ENCODE measurements around the gene TMEM178B. TPM values are rescaled to one million over a fixed set of nuclear protein-coding genes. Genes with fewer than 3 reads are reported as not detected.
"Not testable (repeated sequence)": the region's sequence is repeated elsewhere in the genome, so short reads cannot be mapped to it uniquely, and the experiment has no call there.

TMEM178B gene
- total and polyA plus RNA-seq, 2 donors (not counting 1 experiment from before 2014, with no cell fraction given): 0.28 to 0.96 TPM

GRCh38 chr7:141038100-141038499, 35.8 kb upstream of the TMEM178B start:
- H2AFZ ChIP-seq (ENCODE audit: insufficient read depth, low read depth, low read length, poor library complexity, severe bottlenecking); H3K4me1 Mint-ChIP-seq; DNase-seq; CTCF ChIA-PET; POLR2A ChIA-PET; H3K9ac ChIP-seq (ENCODE audit: low read length); H3K36me3 ChIP-seq (replicated peaks in 1 of 2; ENCODE audit: control extremely low read depth in 1 of 2, control insufficient read depth in 1 of 2, extremely low read depth in 1 of 2, insufficient read depth in 2 of 2, low read length in 1 of 2); H3K27me3 ChIP-seq (replicated peaks in 1 of 4; ENCODE audit: control extremely low read depth in 1 of 4, control insufficient read depth in 3 of 4, insufficient read depth in 4 of 4, low read length in 3 of 4); H3K9me3 ChIP-seq (ENCODE audit: control extremely low read depth in 1 of 3, control insufficient read depth in 2 of 3, insufficient read depth in 1 of 3, low read length in 2 of 3); H3K27ac Mint-ChIP-seq; H3K4me3 Mint-ChIP-seq; H3K9me3 Mint-ChIP-seq (ENCODE audit: insufficient read depth); H3K79me2 ChIP-seq (ENCODE audit: control insufficient read depth, insufficient read depth, low read length); ATAC-seq (ENCODE audit: low read depth); H3K27ac ChIP-seq (ENCODE audit: low read length in 2 of 2); intact Hi-C loops (cut with micrococcal nuclease); H3K4me1 ChIP-seq (ENCODE audit: control insufficient read depth in 2 of 2, insufficient read depth in 2 of 2, low read length in 2 of 2); H4K20me1 ChIP-seq (ENCODE audit: control insufficient read depth, insufficient read depth, low read length, poor library complexity, severe bottlenecking); H3K4me3 ChIP-seq (ENCODE audit: control extremely low read depth in 1 of 5, extremely low read depth in 1 of 5, insufficient read depth in 1 of 5, low read depth in 2 of 5, low read length in 4 of 5); H3K4me2 ChIP-seq (replicated peaks; ENCODE audit: low read depth, low read length, poor library complexity, severe bottlenecking): not testable (repeated sequence)
- peaks cover 19% of the 10 kb centered on the region for H3K27me3 Mint-ChIP-seq
- no CpG with 5 or more reads among the region's 3 CpGs for WGBS (ENCODE audit: insufficient coverage)

- intact Hi-C loops (cut with micrococcal nuclease): no loop called here
- no peak for DNase-seq
- Histone ChIP-seq H3K4me3 (ENCODE audit: control extremely low read depth in 1 of 5, extremely low read depth in 1 of 5, insufficient read depth in 1 of 5, low read depth in 2 of 5, low read length in 4 of 5) (no peak overlapping the region), H3K4me1 (ENCODE audit: control insufficient read depth in 2 of 2, insufficient read depth in 2 of 2, low read length in 2 of 2) (no peaks in the 10 kb centered on the region), H3K27ac (ENCODE audit: low read length in 2 of 2) (no peak overlapping the region), H3K9me3 (ENCODE audit: control extremely low read depth in 1 of 3, control insufficient read depth in 2 of 3, insufficient read depth in 1 of 3, low read length in 2 of 3) (no peaks in the 10 kb centered on the region), H3K27me3 (replicated peaks in 1 of 4; ENCODE audit: control extremely low read depth in 1 of 4, control insufficient read depth in 3 of 4, insufficient read depth in 4 of 4, low read length in 3 of 4) (peaks cover 0 to 3% (median under 1%) of the 10 kb centered on the region in 4 experiments), H4K20me1 (ENCODE audit: control insufficient read depth, insufficient read depth, low read length, poor library complexity, severe bottlenecking) (no peaks in the 10 kb centered on the region), H3K9ac (ENCODE audit: low read length) (no peak overlapping the region), H2AFZ (ENCODE audit: insufficient read depth, low read depth, low read length, poor library complexity, severe bottlenecking) (no peak overlapping the region), H3K36me3 (replicated peaks in 1 of 2; ENCODE audit: control extremely low read depth in 1 of 2, control insufficient read depth in 1 of 2, extremely low read depth in 1 of 2, insufficient read depth in 2 of 2, low read length in 1 of 2) (no peaks in the 10 kb centered on the region), H3K4me2 (replicated peaks; ENCODE audit: low read depth, low read length, poor library complexity, severe bottlenecking) (no peak overlapping the region), H3K79me2 (ENCODE audit: control insufficient read depth, insufficient read depth, low read length) (no peaks in the 10 kb centered on the region)
- no CpG with 5 or more reads among the region's 3 CpGs for WGBS (ENCODE audit: insufficient coverage)
- Mint-ChIP-seq H3K9me3 (ENCODE audit: insufficient read depth) (peaks cover 1% of the 10 kb centered on the region), H3K4me1 (no peaks in the 10 kb centered on the region), H3K27ac (no peak overlapping the region), H3K4me3 (no peak overlapping the region), H3K27me3 (peaks cover 23% of the 10 kb centered on the region)
- ChIA-PET CTCF (no interaction called here), POLR2A (no interaction called here)
- TF ChIP-seq EZH2 (IDR thresholded peaks at IDR 0.05; ENCODE audit: borderline replicate concordance, insufficient read depth, low read depth, low read length, poor library complexity, severe bottlenecking) (no peak), CTCF (IDR thresholded peaks at IDR 0.05) (no peak)
- ATAC-seq (ENCODE audit: low read depth): no peak
Observed at GRCh38 chr7:141039376-141039775, 34.5 kb upstream of the TMEM178B start.

Measured in B cell (primary cell).